HL-60 (cell line): ENCODE results near the gene PPP1R16B.
"Not testable (repeated sequence)": the region's sequence is repeated elsewhere in the genome, so short reads cannot be mapped to it uniquely, and the experiment has no call there.

Experiments used
- DNase-seq, 2 experiments: peaks; one replicate each; pipeline ENCODE4 v3.0.0-alpha.2; 2010 to 2020; ENCODE audit warnings: low read depth in 1 of 2, low spot score in 1 of 2
- H3K27ac ChIP-seq: fragments of 250-450 bp; sonication (Bioruptor Pico); replicated peaks from 2 replicates; pipeline ENCODE4 v1.5.1; 2020; ENCODE audit warnings: mild to moderate bottlenecking, moderate library complexity
- H3K27me3 ChIP-seq: fragments of 250-450 bp; sonication (Bioruptor Pico); 2 replicates; pipeline ENCODE4 v1.5.1; 2021; ENCODE audit warnings: mild to moderate bottlenecking, moderate library complexity; ENCODE audit not compliant: insufficient read depth, poor library complexity, severe bottlenecking
- H3K4me3 ChIP-seq: replicated peaks from 2 replicates; pipeline ENCODE4 v1.5.1; 2011; ENCODE audit warnings: mild to moderate bottlenecking, control low read depth, low read length; ENCODE audit not compliant: insufficient read depth
- GABPA ChIP-seq: IDR thresholded peaks from 2 replicates; pipeline ENCODE4 v1.6.1; 2012; ENCODE audit warnings: low read depth
- POLR2AphosphoS5 ChIP-seq: IDR thresholded peaks from 2 replicates; pipeline ENCODE4 v1.6.1; 2012; ENCODE audit warnings: low read depth
- SPI1 ChIP-seq: IDR thresholded peaks from 2 replicates; pipeline ENCODE4 v1.6.1; 2012; ENCODE audit warnings: low read depth, mild to moderate bottlenecking, borderline replicate concordance
- TF ChIP-seq, protein P1 (sequence below): IDR thresholded peaks from one replicate; pipeline ENCODE4 v1.5.1; 2011; ENCODE audit warnings: low read length, control low read depth, inconsistent platforms; ENCODE audit not compliant: insufficient read depth
- TF ChIP-seq, protein P2 (sequence below): IDR thresholded peaks from 2 replicates; pipeline ENCODE4 v1.6.1; 2012; ENCODE audit warnings: low read depth; ENCODE audit not compliant: insufficient replicate concordance

Gene PPP1R16B

DNA sequence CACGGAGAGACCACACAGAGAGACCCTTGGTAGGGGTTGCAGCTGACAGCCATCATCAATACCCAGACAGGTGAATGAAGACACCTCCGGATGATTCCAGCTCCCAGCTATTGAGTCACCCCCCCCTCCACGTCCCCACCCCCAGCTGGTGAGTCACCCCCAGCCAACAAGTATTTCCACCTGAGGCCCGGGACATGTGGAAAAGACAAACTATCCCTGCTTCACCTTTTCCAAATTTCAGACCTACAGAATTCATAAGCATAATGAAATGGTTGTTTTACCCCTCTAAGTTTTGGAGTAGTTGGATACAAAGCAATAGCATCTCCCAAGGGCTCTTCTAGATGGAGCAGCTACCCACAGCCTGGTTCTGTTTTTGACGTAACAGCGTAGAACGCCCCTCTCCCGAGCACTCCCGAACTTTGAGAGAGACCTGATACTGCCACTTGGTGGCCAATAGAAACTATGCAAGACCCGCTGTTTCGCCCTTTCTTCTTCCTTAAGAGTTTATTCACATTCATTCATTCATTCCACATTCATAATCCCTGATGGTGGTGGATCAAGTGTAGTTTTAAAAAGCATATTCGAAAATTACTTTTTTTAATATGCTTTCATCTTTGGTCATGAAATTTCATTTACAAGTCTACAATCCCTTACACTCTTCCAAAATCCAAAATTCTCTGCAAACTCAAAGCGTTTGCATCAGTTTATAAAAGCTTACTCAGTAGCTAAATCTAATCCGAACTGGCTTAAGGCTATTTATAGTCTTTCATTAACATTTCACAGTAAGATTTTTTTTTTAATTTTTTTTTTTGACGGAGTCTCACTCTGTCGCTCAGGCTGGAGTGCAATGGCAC, 15.1 kb upstream of the PPP1R16B start:
- no peak overlapping the region for H3K27ac ChIP-seq
- H3K27me3 ChIP-seq: no peaks in the 10 kb centered on the region
- peak; percentile 44 to 58 for DNase-seq
- no peak overlapping the region for H3K4me3 ChIP-seq
- TF ChIP-seq SPI1: no peak
- TF ChIP-seq, protein P1, sequence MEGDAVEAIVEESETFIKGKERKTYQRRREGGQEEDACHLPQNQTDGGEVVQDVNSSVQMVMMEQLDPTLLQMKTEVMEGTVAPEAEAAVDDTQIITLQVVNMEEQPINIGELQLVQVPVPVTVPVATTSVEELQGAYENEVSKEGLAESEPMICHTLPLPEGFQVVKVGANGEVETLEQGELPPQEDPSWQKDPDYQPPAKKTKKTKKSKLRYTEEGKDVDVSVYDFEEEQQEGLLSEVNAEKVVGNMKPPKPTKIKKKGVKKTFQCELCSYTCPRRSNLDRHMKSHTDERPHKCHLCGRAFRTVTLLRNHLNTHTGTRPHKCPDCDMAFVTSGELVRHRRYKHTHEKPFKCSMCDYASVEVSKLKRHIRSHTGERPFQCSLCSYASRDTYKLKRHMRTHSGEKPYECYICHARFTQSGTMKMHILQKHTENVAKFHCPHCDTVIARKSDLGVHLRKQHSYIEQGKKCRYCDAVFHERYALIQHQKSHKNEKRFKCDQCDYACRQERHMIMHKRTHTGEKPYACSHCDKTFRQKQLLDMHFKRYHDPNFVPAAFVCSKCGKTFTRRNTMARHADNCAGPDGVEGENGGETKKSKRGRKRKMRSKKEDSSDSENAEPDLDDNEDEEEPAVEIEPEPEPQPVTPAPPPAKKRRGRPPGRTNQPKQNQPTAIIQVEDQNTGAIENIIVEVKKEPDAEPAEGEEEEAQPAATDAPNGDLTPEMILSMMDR: peak; percentile 64

DNA sequence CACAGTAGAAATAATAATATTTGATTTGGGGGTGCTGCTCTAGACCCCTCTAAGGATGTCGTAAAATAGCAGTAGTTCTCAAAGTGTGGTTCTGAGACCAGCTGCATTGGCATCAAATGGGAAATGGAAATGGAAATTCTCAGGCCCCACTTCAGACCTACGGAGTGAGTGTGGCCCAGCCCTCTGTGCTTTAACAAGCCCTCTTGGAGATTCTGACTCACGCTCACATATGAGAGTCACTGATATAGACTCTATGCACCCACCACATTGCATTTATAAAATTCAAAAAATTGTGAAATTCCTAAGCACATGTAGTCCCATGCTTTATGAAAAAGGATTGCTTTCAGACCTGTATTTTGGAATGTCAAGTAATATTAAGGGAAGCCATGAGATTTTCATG, 14.2 kb upstream of the PPP1R16B start:
- TF ChIP-seq POLR2AphosphoS5 (no peak), SPI1 (no peak)
- no peak overlapping the region for H3K4me3 ChIP-seq
- DNase-seq: no peak
- no peak overlapping the region for H3K27ac ChIP-seq
- H3K27me3 ChIP-seq: no peaks in the 10 kb centered on the region

DNA sequence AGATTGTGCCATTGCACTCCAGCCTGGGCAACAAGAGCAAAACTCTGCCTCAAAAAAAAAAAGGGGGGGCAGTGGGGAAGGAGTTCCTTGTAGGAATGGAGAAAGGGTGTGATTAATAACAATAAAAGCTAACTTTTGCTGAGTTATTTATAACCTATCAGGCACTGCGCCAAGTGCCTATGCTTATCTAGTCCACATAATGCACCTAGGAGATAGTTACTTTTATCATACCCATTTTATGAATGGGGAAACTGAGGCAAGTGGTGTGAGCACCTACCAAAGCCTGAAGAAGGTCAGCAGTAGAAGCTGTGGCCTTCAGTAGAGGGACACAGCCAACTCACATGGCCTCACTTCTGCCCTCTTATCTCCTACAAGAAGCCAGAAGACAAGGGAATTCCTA, 13.6 kb upstream of the PPP1R16B start:
- Histone ChIP-seq H3K4me3 (no peak overlapping the region), H3K27ac (no peak overlapping the region), H3K27me3 (no peaks in the 10 kb centered on the region)
- TF ChIP-seq, protein P2, sequence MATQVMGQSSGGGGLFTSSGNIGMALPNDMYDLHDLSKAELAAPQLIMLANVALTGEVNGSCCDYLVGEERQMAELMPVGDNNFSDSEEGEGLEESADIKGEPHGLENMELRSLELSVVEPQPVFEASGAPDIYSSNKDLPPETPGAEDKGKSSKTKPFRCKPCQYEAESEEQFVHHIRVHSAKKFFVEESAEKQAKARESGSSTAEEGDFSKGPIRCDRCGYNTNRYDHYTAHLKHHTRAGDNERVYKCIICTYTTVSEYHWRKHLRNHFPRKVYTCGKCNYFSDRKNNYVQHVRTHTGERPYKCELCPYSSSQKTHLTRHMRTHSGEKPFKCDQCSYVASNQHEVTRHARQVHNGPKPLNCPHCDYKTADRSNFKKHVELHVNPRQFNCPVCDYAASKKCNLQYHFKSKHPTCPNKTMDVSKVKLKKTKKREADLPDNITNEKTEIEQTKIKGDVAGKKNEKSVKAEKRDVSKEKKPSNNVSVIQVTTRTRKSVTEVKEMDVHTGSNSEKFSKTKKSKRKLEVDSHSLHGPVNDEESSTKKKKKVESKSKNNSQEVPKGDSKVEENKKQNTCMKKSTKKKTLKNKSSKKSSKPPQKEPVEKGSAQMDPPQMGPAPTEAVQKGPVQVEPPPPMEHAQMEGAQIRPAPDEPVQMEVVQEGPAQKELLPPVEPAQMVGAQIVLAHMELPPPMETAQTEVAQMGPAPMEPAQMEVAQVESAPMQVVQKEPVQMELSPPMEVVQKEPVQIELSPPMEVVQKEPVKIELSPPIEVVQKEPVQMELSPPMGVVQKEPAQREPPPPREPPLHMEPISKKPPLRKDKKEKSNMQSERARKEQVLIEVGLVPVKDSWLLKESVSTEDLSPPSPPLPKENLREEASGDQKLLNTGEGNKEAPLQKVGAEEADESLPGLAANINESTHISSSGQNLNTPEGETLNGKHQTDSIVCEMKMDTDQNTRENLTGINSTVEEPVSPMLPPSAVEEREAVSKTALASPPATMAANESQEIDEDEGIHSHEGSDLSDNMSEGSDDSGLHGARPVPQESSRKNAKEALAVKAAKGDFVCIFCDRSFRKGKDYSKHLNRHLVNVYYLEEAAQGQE: no peak
- TF ChIP-seq, protein P1: no peak
- TF ChIP-seq SPI1 (no peak), POLR2AphosphoS5 (no peak), GABPA (no peak)
- no peak for DNase-seq

DNA sequence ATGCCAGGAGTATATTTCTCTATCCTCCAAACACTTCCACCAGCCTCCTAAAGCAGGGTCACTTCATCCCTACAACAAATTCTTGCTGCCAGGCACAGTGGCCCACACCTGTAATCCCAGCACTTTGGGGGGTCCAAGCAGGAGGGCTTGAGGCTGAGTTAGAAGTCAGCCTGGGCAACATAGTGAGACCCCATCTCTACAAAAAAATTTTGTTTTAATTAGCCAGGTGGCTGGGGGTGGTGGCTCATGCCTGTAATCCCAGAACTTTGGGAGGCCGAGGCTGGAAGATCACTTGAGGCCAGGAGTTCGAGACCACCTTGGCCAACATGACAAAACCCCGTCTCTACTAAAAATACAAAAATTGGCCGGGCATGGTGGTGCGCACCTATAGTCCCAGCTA, 11.4 kb upstream of the PPP1R16B start:
- not testable (repeated sequence) for H3K27me3 ChIP-seq, DNase-seq, H3K4me3 ChIP-seq, H3K27ac ChIP-seq

DNA sequence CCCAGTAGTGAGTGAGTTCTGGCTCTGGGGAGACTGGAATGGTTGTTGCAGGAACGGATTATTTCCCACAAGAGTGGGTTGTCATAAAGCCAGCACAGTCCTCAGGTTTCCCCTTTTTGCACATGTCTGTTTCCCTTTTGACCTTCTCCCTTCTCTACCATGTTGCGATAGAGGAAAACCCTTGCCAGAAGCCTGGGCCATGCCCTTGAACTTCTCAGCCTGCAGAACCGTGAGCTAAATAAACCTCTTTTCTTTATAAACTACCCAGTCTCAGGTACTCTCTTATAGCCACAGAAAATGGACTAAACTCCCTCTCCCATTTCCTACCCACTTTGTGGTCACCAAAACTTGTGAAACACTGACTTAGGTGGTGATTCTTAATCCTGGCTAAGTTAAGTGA, 7.2 kb upstream of the PPP1R16B start:
- no peaks in the 10 kb centered on the region for H3K27me3 ChIP-seq

More for the DNA sequence above, 7.2 kb upstream of the PPP1R16B start:
- TF ChIP-seq SPI1: no peak
- TF ChIP-seq POLR2AphosphoS5: no peak
- no peak for TF ChIP-seq GABPA
- TF ChIP-seq, protein P1: no peak
- TF ChIP-seq, protein P2: no peak
- no peak for DNase-seq
- H3K27ac ChIP-seq: no peak overlapping the region
- H3K4me3 ChIP-seq: no peak overlapping the region
